ENCODE data around the gene TMEM163. TPM values are rescaled to one million over a fixed set of nuclear protein-coding genes. Genes with fewer than 3 reads are reported as not detected.

Gene TMEM163
- total RNA-seq, 1 experiment from 2014 or later = 0.12 TPM

DNA sequence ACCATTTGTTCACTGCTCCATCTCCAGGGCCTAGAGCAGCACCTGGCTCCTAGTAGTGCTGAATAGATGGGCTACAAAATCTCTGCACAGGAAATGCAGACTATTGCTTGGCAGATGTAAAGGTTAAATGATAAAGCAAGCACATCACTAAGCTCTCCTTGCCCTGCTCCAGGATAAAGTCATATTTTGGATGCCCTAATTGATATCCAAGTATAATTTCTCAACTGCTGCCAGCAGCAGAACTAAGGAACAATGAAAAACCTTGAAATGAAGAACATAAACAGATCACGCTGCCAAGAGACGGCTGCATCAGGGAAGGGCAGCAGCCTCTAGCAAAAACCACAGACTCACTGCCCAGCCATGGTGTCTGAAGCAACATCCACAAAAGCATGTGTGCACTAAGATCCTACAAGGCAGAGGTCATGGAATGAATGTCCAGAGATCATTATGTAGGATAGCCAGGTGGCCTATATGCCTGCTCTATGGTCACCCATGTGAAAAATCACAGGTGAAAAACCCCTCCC lies 134.7 kb downstream of the TMEM163 start:
- intact Hi-C loops (cut with micrococcal nuclease) = no loop called here
- no peak overlapping the region for H3K27ac ChIP-seq (ENCODE audit: low read depth, low read length)
- peaks cover 8% of the 10 kb centered on the region; the same call in 1 of the 2 replicates for H3K27me3 ChIP-seq (ENCODE audit: insufficient read depth, low read length)
- no peak for TF ChIP-seq ZFX (IDR thresholded peaks at IDR 0.05)
- TF ChIP-seq RAD21 (IDR thresholded peaks at IDR 0.05; ENCODE audit: low read depth) = no peak
- TF ChIP-seq EGR1 (IDR thresholded peaks at IDR 0.05; ENCODE audit: low read depth) = no peak
- TF ChIP-seq FOSL1 (IDR thresholded peaks at IDR 0.05; ENCODE audit: low read depth) = no peak
- TF ChIP-seq SP1 (IDR thresholded peaks at IDR 0.05; ENCODE audit: low read depth) = no peak
- TF ChIP-seq SIN3A (IDR thresholded peaks at IDR 0.05; ENCODE audit: low read depth) = no peak
- TF ChIP-seq CEBPB (IDR thresholded peaks at IDR 0.05; ENCODE audit: low read depth) = no peak
- TF ChIP-seq POLR2AphosphoS5 (IDR thresholded peaks at IDR 0.05; ENCODE audit: low read depth, low read length) = no peak
- TF ChIP-seq EZH2 (IDR thresholded peaks at IDR 0.05) = no peak
- TF ChIP-seq, protein P1, sequence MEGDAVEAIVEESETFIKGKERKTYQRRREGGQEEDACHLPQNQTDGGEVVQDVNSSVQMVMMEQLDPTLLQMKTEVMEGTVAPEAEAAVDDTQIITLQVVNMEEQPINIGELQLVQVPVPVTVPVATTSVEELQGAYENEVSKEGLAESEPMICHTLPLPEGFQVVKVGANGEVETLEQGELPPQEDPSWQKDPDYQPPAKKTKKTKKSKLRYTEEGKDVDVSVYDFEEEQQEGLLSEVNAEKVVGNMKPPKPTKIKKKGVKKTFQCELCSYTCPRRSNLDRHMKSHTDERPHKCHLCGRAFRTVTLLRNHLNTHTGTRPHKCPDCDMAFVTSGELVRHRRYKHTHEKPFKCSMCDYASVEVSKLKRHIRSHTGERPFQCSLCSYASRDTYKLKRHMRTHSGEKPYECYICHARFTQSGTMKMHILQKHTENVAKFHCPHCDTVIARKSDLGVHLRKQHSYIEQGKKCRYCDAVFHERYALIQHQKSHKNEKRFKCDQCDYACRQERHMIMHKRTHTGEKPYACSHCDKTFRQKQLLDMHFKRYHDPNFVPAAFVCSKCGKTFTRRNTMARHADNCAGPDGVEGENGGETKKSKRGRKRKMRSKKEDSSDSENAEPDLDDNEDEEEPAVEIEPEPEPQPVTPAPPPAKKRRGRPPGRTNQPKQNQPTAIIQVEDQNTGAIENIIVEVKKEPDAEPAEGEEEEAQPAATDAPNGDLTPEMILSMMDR (IDR thresholded peaks at IDR 0.05 in 2 of 3, conservative IDR thresholded peaks at IDR 0.05 in 1 of 3; ENCODE audit: borderline replicate concordance in 1 of 3, insufficient read depth in 1 of 3, low read depth in 2 of 3, low read length in 2 of 3) = no peak
- no peak for TF ChIP-seq EZH2phosphoT487 (IDR thresholded peaks at IDR 0.05; ENCODE audit: borderline replicate concordance)
- TF ChIP-seq, protein P2, sequence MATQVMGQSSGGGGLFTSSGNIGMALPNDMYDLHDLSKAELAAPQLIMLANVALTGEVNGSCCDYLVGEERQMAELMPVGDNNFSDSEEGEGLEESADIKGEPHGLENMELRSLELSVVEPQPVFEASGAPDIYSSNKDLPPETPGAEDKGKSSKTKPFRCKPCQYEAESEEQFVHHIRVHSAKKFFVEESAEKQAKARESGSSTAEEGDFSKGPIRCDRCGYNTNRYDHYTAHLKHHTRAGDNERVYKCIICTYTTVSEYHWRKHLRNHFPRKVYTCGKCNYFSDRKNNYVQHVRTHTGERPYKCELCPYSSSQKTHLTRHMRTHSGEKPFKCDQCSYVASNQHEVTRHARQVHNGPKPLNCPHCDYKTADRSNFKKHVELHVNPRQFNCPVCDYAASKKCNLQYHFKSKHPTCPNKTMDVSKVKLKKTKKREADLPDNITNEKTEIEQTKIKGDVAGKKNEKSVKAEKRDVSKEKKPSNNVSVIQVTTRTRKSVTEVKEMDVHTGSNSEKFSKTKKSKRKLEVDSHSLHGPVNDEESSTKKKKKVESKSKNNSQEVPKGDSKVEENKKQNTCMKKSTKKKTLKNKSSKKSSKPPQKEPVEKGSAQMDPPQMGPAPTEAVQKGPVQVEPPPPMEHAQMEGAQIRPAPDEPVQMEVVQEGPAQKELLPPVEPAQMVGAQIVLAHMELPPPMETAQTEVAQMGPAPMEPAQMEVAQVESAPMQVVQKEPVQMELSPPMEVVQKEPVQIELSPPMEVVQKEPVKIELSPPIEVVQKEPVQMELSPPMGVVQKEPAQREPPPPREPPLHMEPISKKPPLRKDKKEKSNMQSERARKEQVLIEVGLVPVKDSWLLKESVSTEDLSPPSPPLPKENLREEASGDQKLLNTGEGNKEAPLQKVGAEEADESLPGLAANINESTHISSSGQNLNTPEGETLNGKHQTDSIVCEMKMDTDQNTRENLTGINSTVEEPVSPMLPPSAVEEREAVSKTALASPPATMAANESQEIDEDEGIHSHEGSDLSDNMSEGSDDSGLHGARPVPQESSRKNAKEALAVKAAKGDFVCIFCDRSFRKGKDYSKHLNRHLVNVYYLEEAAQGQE (IDR thresholded peaks at IDR 0.05; ENCODE audit: low read depth) = no peak
- no peak for TF ChIP-seq YY1 (IDR thresholded peaks at IDR 0.05; ENCODE audit: extremely low read depth, insufficient replicate concordance, low read depth, low read length)
- no peak for TF ChIP-seq ELF1 (IDR thresholded peaks at IDR 0.05; ENCODE audit: borderline replicate concordance, low read depth)
- POLR2A ChIA-PET = no interaction called here
- no peak overlapping the region for H3K4me3 ChIP-seq (replicated peaks in 1 of 2; ENCODE audit: low read depth in 1 of 2, low read length in 2 of 2)
- no peak overlapping the region for H3K4me2 ChIP-seq (ENCODE audit: low read length)
- no peak overlapping the region for H3K9ac ChIP-seq (ENCODE audit: low read length)
- RAD21 ChIA-PET (ENCODE audit: low non-redundant PET in 1 of 2, low total read pairs in 2 of 2, uncharacterized antibody in 2 of 2, unreplicated experiment in 2 of 2) = no interaction called here
- H3K36me3 ChIP-seq (ENCODE audit: control insufficient read depth in 1 of 2, insufficient read depth in 2 of 2, low read length in 2 of 2) = no peaks in the 10 kb centered on the region
- CTCF ChIA-PET = no interaction called here
- no peaks in the 10 kb centered on the region for H3K9me3 ChIP-seq (ENCODE audit: control insufficient read depth in 1 of 2, insufficient read depth in 1 of 2, low read depth in 1 of 2, low read length in 2 of 2)
- no peaks in the 10 kb centered on the region for H3K4me1 ChIP-seq (ENCODE audit: control insufficient read depth in 1 of 2, insufficient read depth in 2 of 2, low read length in 2 of 2)
- no peaks in the 10 kb centered on the region for H3K79me2 ChIP-seq (ENCODE audit: insufficient read depth, low read length)
- no peaks in the 10 kb centered on the region for H3K9me2 ChIP-seq (ENCODE audit: insufficient read depth)
- no peak overlapping the region for H2AFZ ChIP-seq (ENCODE audit: low read depth, low read length, poor library complexity, severe bottlenecking)
- H4K20me1 ChIP-seq (ENCODE audit: insufficient read depth) = no peaks in the 10 kb centered on the region
- DNase-seq (ENCODE audit: low read depth, low spot score) (no peak), ATAC-seq (no peak)
- BruUV-seq (replicated peaks) = no TSS peak

Data from HCT116 (cell line).